NCI-H2029 (cell line): Measurements from ENCODE around the gene MFF.
"Not testable (repeated sequence)": the region's sequence is repeated elsewhere in the genome, so short reads cannot be mapped to it uniquely, and the experiment has no call there.

Experiments used
- DNase-seq: peaks from one replicate; lab custom pipeline; 2025; lab: John Stamatoyannopoulos, UW

The MFF gene

DNA sequence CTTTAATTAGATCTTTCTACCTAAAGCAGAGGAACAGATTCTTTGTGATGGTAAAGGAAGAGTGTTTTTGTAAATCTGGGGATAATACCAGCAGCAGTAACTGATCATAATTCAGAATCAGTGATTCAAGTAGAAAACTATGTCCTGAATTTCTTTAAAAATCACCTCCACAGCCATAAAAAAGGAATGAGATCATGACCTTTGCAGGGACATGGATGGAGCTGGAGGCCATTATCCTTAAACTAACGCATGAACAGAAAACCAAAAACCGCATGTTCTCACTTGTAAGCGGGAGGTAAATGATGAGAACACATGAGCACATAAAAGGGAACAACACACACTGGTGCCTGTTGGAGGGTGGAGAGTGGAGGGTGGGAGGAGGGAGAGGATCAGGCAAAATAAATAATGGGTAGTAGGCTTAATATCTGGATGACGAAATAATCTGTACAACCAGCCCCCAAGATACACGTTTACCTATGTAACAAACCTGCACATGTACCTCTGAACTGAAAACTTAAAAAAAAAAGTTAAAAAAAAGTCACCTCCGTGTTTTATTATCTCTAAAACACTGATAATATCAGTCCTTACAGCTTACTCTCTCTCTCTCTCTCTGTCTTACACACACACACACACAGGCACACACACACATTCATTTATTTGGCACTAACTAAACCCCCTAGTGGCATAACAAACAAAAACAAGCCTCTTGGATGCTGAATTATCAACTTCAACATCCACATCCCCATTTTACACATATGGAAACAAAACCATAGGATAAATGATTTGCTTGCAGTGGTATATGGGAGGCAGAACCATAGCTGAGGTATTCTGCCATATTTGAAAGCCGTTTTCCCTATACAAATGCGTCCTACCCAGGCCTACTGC is 52.7 kb downstream of the MFF start:
- DNase-seq, result no peak

DNA sequence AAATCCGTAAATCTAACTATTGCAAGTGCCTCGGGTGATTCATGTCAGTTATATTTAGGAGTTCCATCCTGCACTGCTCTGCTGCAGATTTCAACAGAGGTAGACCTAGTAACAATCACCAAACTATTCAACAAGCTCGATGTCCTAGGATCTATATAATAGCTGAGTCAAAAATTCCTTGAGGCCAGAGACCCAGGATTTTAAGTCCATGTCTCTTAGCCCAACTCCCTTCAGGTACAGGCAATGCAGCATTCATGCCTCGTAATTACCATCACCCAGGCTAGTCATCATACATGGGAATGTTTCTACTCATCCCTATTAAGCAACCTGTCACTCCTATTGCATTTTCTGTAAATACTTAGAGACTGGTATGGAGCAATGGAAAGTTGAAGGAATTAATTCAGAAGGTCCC is 53.3 kb downstream of the MFF start:
- DNase-seq, result no peak

DNA sequence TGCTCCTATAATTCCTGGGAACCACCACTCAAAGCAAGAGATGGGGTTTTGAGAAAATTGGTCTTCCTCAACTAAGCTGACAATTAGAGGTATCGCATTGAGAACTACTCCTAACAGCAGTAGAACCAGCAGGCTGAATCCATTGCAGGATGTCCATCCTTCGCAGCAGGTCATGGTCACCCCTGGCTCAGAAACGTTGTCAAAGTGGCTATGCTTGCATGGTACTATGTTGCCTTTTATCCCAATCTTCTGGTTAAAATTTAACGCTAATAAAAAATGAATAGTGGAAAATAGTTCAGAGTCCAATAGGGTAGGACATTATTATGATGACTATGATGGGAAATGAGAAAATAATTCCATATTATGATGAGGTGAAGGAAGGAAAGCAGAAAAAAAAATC is 54.0 kb downstream of the MFF start, which contains the start of gene TM4SF20:
TM4SF20 (minus strand) TSS at position 212 of the 400 bp plus-strand sequence; CDS start at position 174, 38 bp downstream.
- DNase-seq, result no peak

DNA sequence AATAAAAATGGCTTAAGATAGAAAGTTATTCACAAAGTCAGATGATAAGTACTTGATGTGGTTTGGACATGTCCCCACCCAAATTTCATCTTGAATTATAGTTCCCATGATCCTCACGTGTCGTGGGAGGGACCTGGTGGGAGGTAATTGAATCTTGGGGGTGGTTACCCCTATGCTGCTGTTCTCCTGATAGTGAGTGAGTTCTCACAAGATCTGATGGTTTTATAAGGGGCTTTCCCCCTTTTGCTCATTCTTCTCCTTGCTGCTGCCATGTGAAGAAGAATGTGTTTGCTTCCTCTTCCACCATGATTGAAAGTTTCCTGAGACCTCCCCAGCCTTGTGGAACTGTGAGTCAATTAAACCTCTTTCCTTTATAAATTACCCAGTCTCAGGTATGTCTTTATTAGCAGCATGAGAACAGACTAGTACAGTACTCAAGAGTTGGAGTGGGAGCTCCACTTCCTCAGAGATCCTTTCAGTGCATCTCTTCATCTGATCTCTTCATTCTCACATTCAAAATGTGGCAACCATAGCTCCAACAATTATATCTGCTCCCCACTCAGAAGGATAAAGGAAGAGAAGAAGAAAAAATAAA is 57.3 kb downstream of the MFF start:
- not testable (repeated sequence) for DNase-seq

DNA sequence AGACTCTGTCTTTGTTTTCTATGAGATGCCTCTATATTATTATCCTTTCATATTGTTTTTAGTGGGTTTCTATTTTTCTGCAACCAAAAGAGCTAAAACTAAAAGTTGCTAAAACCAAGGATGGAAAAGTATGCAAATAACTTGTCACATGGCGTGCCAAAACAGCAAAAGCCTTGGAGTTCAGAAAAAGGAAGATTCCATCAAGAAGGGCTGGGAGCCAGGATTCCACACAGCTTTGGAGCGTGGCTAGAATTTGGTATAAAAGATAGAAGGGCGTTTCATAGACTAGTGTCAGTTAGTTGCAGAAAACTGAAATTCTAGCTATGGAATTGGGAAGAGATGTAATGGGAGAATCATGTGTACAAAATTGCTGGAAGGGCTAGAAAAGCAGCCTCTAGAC is 58.6 kb downstream of the MFF start:
- no peak for DNase-seq

DNA sequence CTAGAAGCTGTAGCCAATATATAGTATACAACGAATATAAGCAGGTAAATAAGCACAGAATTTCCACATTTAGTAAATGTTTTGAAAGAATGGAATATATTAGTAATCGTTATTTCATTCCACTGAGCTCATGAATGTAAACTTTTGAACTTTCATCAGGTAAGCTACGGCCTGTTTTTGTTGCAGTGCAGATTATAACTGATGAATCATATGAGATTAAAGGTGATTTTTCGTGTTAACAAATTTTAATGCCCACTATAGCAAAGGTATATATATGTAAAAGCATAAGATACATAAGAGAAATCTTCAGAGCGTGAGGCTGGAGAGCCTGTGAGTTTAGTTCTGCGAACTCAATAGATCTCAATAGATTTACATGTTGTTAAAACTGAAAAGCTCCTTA is 61.6 kb downstream of the MFF start:
- DNase-seq, result no peak

DNA sequence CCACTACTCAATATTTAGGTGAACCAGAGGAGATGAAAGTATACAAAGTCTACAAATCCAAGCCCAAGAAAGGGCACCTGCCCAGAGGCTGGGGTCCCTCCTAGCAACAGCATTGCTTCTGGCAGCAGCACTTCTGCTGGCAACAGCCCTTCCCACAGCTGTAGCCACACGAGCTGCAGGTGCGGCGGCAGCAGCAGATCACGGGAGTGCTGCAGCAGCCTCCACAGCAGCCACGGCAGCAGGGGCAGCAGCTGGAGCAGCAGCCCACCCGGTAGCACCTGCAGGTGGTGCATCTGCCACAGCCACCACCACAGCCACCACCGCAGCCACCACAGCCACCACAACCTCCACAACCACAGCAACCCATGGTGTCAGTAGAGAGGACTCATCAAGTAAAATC is 62.5 kb downstream of the MFF start, which contains the start of gene SCYGR1:
SCYGR1 (minus strand) TSS at position 367 of the 400 bp plus-strand sequence; CDS start at position 367, 0 bp downstream.
- not testable (repeated sequence) for DNase-seq

DNA sequence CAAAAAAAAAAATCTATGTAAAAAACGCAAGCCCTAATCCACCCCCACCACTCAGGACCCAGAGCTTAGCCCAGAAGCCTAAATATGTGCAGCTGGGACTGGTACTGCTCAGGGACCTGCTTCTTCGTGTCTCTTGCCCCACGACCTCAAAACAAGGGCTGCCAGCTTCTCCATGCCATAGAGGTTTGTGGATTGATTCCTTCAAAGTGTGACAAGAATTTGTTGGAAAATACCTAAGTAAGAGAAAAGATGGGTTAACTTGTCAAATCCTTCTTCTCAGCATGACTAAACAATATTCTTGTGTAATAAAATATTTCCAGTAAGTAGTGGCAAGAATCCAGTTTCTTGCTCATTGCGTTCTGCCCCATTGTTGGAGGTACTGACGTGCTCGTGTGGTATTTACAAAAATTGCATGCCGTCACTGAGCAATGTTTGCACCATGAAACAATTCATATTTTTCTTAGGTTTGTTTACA is 63.5 kb downstream of the MFF start:
- no peak for DNase-seq

DNA sequence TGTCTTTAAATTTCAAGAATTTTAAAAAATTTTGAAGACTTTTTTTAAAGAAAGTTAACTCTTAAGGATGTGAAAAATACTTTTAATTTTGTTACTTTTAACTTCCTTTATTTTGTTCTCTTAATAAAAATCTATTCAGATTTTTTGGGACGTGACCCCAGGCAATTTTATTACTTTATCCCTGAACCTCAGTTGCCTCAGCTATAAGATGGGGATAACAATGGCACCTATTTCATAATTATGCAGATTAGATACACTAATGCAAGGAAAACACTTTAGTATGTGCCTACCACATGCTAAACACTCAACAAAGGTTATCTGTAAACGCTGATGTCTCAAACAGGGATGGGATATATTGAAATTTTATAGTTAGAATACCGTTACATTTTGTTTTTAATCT is 64.2 kb downstream of the MFF start:
- no peak for DNase-seq

DNA sequence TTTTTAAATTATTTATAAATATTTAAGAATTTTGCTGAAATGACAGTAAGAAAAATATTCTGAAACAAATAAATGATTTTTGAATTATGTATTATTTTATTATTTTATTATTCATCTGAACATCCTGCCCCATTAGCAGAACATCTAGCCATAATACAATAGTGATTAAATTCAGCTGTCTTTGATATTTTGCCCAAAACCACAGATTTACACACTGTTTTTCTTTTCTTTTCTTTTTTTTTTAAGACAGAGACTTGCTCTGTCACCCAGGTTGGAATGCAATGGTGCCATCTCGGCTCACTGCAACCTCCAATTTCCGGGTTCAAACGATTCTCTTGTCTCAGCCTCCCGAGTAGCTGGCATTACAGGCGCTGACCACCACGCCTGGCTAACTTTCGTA is 64.6 kb downstream of the MFF start:
- DNase-seq, result no peak

DNA sequence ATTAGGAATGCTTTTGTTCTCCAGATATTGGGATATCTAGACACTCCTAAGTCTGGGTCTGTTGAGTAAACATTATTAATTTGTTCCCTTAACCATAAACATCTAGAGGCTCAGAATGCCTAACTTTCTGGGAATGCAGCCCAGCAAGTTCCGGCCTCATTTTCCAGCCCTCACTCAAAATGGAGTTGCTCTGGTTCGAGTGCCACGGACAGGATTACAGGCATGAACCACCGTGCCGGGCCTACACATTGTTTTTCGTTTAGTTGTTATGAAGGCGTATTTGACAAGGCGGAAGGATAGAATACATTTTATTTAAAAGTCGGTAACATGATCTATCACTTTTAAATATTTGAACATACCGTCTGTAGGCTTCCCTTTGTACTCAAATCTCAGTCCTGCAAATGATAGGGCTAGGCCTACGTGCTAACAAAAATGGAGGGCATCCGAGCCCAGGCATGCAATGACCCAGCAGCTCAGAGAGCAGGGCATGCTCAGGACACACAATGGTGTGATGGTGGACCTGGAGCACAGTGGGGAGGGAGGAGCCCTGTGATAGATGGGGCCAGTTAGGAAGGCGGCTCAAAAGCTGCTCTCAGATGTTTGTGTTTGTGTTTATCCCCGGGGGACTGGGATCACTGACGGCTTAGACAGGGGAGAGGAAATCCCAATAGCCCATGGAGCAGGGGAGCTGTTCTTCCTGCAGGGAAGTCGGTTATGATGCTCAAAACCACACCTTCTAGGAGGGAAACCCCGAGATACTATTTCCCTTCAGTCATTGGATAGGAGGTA is 65.6 kb downstream of the MFF start:
- no peak for DNase-seq

DNA sequence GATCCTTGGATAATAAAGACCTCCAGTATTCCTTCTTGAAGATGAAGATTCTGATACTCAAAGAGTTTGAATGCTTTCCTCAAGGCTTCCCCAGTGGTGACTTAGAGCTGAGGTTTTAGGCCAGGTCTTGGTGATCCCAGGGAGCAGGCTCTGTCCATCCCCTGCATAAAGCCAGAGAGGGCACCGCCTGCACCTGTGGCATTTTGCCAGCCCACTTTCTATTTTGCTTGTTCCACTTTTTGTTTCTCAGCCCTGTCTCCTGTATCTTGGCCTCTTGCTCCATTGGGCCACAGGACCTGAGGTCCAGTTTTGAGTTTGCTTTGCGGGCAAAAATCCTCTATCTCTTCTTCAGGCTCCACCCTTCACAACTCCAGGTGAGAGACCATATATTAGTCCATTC is 69.3 kb downstream of the MFF start:
- DNase-seq, result no peak

DNA sequence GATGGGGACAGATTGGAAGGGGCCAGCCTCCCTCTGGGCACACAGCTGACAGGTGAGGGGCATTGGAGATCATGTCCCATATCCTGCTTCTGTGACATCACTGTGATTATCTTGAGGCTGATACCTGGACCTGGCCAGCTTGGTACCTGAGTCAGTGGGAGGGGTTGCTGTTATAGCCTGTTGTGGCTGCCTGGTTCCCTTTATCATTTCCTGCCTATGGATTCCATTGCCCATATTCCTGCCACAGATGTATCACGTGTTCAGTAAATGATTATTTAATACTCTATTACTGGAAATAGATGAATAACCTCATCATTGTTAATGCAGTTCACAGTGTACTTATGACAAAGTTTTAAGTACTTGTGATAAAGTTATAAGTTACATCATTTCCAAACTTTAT is 70.5 kb downstream of the MFF start:
- no peak for DNase-seq

DNA sequence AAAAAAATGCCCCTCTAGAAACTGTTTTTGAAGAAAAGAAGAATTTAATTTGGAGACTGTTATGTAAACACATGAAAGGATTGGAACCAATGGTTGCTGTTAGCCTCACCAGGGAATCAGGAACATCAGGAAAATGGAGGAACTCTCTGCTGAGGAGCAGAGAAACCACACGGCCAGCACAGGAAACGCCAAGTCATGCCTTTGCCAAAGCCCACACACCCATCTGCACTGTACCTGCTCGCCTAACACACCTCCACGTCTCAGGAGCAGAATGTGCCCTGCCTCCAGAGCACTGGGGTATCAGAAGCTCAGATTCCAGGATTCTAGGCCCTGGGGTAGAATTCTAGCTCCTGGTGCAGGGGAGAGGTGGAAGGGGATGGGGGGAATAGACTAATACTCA is 72.5 kb downstream of the MFF start:
- DNase-seq, result no peak

DNA sequence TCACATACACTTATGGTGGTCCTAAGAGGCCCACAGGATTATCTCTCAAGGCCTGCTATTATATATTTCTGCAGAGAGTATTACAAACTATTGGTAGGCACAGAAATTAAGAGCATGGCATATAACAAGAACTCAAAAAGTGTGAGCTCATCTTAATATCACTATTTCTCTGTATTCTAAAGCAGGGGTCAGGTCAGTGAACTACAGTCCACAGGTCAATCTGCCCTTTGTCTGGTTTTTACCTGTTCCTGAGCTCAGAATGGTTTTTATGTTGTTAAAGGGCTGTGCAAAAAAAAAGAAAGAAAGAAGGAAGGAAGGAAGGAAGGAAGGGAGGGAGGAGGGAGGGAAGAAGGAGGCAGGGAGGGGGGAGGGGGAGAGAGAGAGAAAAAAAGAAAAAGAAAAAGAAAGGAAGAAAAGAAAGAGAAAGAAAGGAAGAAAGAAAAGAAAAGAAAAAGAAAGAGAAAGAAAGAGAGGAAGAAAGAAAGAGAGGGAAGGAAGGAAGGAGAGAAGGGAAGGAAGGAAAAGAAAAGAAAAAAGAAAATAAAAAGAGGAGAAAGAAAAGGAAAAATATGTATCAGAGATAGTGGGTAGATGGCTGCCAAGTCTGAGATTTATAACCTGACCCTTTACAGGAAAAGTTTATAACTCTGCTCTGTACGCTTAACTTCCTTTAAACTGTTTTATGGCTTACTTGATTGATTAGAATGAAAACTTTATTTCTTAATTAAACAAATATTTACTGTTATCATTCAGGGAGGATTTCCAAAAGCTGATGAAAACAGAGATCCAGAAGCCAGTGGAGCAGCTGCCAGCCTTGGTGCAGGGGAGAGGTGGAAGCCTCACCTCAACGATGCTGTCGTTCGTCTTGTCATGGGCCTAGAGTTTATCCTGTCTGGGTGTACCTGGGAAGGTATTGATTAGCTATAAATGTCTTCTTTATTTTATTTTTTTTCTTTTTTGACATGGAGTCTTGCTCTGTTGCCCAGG is 73.9 kb downstream of the MFF start:
- no peak for DNase-seq

DNA sequence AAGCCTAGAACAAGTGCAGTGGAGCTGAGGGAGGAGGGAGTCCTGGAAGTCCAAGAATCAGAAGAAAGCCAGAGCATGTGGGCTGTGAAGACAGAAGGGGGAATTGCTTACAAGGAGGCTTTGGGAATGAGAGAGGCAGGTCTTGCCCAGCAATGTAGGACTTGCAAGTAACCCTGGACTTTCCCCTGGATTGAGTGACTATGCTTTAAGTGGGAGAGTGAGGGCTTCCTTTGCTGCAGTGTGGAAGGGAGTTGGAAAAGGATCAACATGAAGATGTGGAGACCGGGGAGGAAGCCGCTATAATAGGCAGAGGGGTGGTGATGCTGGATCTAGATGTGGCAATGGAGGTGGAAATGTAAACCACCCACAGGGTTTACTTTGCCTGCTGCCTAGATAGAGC is 76.5 kb downstream of the MFF start:
- no peak for DNase-seq

DNA sequence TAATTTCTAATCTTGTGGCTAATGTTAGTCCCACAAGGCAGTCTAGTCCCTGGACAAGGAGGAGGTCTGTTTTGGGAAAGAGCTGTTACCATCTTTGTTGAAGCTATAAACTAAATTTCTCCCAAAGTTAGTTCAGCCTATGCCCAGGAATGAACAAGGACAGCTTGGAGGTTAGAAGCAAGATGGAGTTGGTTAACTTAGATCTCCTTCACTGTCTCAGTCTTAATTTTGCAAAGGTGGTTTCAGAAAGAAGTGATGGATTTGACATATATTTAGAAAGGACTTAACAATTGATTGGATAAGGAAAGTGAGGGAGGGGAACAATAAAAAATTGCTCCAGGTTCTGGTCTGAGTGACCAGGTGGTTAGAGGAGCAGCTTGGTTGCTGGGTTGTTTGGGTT is 77.3 kb downstream of the MFF start:
- no peak for DNase-seq

DNA sequence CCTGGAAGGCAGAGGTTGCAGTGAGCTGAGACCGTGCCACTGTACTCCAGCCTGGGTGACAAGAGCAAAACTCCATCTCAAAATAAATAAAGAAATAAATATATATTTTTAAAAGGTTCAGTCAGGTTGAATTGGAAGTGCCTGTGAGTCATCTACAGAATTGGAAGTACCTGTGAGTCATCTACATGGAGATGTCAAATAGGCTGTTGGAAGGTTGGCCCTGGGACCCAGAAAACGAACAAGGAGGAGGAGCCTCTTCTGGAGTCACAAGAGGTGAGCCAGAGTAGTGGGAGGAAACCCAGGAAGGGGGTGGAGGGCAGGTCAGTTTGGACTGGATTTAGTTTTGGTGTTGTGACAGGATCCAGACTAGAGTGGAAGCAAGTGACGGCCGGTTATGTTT is 77.9 kb downstream of the MFF start:
- no peak for DNase-seq

DNA sequence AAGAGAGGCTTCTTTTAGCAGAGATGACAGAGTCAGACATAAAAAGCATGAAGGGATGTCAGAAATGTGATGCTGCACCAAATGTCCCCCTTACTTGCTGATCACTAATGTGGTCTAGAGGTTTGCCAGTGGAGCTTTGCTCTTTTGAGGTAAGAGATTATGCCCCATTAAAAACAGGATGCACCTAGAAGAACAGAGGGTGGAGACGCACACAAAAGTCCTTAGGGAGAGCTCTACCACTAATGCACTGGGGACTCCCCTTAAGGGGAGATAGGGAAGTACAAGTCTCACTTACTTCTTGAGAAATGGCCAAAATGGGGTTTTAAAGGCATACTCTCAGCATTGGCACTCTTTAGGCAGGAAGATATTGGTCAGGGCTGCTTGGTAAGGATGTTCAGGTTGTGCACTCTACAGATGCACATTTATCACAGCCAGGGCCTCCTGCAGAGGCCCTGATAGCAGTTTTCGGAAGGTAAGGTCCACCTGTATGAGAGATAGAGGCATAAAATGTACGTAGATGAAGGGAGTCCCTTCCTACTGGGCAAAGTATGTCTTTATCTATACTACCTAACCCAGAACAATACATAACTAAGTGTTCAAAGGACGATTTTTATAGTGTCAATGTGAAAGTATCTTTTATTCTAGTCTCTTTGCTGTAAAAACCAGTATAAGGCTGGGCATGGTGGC is 79.7 kb downstream of the MFF start:
- DNase-seq, result no peak

DNA sequence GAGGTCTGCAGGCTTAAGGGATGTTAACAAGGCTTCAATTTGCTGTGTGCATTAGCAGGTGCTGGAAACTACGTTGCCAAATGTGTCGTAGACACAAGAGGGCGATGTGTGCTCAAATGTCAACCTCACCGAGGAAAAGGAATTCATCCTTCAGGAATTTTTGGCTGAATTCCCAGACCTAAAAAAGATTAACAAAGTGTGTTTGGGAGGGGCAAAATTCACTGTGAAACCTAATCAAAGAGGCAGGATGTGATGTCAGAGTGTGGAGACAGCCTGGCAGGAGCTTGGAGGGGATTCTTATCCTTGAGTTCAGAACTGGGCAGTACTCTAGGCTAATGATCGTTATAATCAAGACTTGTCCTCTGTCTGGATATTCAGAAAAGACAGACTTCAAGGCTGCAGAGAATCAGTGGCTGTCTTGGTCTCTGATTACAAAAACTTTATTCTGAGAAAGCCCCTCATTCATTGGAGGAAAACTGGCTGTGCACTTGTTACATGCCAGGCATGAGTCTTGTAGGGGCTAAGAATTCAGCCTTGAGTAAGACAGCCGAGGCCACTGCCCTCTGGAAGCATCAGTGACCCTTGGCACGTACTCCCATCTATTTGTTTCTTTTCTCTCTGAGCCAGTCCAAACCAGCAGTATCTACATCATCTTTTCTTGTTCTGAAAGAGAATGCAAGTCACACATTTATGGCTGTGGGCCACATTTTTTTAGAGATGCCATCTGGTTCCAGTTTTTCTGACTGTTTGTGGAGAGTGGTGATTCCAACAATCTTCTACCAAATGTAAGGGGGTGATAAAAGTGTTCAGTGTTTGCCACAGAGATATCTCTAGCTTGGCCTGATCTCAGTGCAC is 81.4 kb downstream of the MFF start:
- DNase-seq, result peak; percentile 85
